ENCODE results near the gene DHPS. TPM values are rescaled to one million over a fixed set of nuclear protein-coding genes. Genes with fewer than 3 reads are reported as not detected.

Gene DHPS
- total and polyA plus RNA-seq, 2 of the 13 experiments (the other 11 are each of a cell fraction or from before 2014, with no cell fraction given) = 43.3 to 84.3 TPM

DNA sequence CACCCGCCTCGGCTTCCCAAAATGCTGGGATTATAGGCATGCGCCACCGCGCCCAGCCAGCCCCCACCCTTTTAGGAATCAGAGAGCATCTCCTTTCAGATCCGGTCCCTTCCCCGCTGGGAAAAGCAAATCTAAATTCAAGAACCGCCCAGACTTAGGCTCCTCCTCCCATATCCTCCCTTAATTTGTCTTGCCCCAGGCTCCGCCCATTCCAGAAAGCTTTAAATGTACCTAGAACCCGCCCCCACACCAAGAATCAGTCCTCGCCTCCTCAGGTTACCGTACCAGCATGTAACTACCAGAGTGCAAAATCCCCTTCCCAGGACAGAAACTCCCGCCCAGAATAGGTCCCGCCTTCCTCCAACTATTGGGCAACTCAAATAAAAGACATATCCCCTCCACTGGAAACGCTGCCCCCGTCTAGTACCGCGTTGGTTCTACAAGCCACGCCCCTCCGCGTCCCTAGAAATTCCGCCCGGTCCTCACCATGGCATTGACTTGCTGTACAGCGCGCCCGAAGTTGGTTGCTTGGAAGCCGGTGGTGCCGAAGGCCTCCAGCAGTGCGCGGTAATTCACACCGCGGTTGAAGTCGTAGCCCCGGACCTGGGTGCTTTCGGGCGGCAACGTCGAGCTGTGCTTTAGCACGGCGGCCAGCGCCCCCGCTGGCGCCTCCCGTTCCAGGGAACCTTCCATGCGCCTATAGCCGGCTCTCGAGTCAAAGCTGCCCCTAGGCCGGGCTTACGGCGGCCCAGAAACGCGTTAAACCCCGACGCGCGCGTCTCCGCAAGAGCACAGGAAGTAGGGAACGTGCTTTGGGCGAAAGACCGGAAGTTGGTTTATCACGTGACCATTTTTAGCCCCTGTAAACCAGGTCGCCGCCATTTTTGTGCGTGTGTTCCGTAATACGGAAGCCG, at the start of gene DHPS (continued):
- TF ChIP-seq, protein P1, sequence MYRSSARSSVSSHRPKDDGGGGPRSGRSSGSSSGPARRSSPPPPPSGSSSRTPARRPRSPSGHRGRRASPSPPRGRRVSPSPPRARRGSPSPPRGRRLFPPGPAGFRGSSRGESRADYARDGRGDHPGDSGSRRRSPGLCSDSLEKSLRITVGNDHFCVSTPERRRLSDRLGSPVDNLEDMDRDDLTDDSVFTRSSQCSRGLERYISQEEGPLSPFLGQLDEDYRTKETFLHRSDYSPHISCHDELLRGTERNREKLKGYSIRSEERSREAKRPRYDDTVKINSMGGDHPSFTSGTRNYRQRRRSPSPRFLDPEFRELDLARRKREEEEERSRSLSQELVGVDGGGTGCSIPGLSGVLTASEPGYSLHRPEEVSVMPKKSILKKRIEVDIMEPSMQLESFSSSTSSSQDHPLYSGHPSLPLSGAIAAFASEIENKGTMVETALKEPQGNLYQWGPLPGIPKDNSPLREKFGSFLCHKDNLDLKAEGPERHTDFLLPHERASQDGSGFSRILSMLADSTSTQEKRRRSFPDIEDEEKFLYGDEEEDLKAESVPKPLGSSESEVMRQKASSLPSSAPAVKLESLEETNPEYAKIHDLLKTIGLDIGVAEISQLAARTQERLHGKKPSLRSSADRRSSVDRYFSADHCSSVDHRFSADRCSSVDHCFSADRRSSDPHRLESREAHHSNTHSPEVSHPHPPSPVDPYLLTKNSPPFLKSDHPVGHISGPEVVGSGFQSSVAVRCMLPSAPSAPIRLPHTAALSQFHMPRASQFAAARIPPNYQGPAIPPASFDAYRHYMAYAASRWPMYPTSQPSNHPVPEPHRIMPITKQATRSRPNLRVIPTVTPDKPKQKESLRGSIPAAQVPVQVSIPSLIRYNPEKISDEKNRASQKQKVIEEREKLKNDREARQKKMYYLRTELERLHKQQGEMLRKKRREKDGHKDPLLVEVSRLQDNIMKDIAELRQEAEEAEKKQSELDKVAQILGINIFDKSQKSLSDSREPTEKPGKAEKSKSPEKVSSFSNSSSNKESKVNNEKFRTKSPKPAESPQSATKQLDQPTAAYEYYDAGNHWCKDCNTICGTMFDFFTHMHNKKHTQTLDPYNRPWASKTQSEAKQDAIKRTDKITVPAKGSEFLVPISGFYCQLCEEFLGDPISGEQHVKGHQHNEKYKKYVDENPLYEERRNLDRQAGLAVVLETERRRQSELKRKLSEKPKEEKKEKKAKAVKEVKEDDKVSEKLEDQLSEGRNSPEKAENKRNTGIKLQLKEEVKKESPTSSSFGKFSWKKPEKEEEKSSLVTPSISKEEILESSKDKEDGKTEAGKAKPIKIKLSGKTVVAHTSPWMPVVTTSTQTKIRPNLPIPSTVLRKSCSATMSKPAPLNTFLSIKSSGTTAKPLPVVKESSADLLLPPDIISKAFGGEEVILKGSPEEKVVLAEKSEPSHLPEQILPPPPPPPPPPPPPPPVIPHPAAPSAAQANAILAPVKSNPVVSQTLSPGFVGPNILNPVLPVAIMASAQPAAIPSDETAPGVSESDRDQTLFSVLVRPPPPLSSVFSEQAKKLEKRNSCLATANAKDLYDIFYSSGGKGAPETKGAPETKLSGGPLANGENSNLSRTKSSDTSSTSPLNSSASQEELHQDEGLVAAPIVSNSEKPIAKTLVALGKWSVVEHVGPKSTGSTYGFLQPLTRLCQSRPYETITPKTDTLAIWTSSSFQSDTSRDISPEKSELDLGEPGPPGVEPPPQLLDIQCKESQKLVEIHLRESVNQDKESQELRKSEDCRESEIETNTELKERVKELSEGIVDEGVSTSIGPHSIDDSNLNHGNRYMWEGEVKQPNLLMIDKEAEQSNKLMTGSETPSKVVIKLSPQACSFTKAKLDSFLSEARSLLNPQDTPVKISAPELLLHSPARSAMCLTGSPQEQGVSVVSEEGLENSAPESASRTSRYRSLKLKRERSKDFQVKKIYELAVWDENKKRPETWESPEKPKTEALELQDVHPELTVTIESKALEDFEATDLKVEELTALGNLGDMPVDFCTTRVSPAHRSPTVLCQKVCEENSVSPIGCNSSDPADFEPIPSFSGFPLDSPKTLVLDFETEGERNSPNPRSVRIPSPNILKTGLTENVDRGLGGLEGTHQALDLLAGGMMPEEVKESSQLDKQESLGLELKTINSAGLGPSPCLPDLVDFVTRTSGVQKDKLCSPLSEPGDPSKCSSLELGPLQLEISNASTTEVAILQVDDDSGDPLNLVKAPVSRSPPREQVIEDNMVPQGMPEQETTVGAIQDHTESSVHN (CRISPR knock-in tag; IDR thresholded peaks at IDR 0.05) = no peak
- TF ChIP-seq, protein P2, sequence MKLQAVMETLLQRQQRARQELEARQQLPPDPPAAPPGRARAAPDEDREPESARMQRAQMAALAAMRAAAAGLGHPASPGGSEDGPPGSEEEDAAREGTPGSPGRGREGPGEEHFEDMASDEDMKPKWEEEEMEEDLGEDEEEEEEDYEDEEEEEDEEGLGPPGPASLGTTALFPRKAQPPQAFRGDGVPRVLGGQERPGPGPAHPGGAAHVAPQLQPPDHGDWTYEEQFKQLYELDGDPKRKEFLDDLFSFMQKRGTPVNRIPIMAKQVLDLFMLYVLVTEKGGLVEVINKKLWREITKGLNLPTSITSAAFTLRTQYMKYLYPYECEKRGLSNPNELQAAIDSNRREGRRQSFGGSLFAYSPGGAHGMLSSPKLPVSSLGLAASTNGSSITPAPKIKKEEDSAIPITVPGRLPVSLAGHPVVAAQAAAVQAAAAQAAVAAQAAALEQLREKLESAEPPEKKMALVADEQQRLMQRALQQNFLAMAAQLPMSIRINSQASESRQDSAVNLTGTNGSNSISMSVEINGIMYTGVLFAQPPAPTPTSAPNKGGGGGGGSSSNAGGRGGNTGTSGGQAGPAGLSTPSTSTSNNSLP (IDR thresholded peaks at IDR 0.05; ENCODE audit: low read depth, low read length) = no peak
- TF ChIP-seq ZNF230 (CRISPR knock-in tag; IDR thresholded peaks at IDR 0.05) = peak; percentile 84; the same call in 1 of the 2 replicates
- TF ChIP-seq, protein P3, sequence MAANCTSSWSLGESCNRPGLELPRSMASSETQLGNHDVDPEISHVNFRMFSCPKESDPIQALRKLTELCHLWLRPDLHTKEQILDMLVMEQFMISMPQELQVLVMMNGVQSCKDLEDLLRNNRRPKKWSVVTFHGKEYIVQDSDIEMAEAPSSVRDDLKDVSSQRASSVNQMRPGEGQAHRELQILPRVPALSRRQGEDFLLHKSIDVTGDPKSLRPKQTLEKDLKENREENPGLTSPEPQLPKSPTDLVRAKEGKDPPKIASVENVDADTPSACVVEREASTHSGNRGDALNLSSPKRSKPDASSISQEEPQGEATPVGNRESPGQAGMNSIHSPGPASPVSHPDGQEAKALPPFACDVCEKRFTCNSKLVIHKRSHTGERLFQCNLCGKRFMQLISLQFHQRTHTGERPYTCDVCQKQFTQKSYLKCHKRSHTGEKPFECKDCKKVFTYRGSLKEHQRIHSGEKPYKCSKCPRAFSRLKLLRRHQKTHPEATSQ (CRISPR knock-in tag; IDR thresholded peaks at IDR 0.05; ENCODE audit: borderline replicate concordance) = no peak
- TF ChIP-seq GTF2F1 (IDR thresholded peaks at IDR 0.05; ENCODE audit: low read length) = peak; percentile 31; the same call in 1 of the 2 replicates
- 0 out of 2 replicates have a peak, but pooled peaks have one; percentile 75 for TF ChIP-seq ZC3H13 (CRISPR knock-in tag; IDR thresholded peaks at IDR 0.05)
- TF ChIP-seq ZNF180 (CRISPR knock-in tag; IDR thresholded peaks at IDR 0.05; ENCODE audit: borderline replicate concordance, low read depth) = no peak
- peak; percentile 24; the same call in 1 of the 2 replicates for TF ChIP-seq NKX3-1 (CRISPR knock-in tag; IDR thresholded peaks at IDR 0.05)
- 0 out of 2 replicates have a peak, but pooled peaks have one; percentile 40 for TF ChIP-seq ZNF30 (CRISPR knock-in tag; IDR thresholded peaks at IDR 0.05)
- TF ChIP-seq WIZ (CRISPR knock-in tag; IDR thresholded peaks at IDR 0.05) = no peak
- TF ChIP-seq KMT2A (CRISPR knock-in tag; IDR thresholded peaks at IDR 0.05) = peak; percentile 47; the same call in 1 of the 2 replicates
- TF ChIP-seq, protein P4, sequence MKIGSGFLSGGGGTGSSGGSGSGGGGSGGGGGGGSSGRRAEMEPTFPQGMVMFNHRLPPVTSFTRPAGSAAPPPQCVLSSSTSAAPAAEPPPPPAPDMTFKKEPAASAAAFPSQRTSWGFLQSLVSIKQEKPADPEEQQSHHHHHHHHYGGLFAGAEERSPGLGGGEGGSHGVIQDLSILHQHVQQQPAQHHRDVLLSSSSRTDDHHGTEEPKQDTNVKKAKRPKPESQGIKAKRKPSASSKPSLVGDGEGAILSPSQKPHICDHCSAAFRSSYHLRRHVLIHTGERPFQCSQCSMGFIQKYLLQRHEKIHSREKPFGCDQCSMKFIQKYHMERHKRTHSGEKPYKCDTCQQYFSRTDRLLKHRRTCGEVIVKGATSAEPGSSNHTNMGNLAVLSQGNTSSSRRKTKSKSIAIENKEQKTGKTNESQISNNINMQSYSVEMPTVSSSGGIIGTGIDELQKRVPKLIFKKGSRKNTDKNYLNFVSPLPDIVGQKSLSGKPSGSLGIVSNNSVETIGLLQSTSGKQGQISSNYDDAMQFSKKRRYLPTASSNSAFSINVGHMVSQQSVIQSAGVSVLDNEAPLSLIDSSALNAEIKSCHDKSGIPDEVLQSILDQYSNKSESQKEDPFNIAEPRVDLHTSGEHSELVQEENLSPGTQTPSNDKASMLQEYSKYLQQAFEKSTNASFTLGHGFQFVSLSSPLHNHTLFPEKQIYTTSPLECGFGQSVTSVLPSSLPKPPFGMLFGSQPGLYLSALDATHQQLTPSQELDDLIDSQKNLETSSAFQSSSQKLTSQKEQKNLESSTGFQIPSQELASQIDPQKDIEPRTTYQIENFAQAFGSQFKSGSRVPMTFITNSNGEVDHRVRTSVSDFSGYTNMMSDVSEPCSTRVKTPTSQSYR (CRISPR knock-in tag; IDR thresholded peaks at IDR 0.05; ENCODE audit: borderline replicate concordance) = peak; percentile 26; the same call in 1 of the 2 replicates
- no peak for TF ChIP-seq BRD4 (CRISPR knock-in tag; IDR thresholded peaks at IDR 0.05)
